ENCODE measurements around the gene PALM2AKAP2.

GRCh38 chr9:109795613-109796012, 15.6 kb downstream of the PALM2AKAP2 start:
- TF ChIP-seq CTCF (IDR thresholded peaks at IDR 0.05) (no peak), POLR2A (IDR thresholded peaks at IDR 0.05) (no peak)
